ENCODE results near the gene AMER1.
A peak's percentile ranks its signal among the peaks of the same experiment; 100 is the strongest.

AMER1 gene

DNA sequence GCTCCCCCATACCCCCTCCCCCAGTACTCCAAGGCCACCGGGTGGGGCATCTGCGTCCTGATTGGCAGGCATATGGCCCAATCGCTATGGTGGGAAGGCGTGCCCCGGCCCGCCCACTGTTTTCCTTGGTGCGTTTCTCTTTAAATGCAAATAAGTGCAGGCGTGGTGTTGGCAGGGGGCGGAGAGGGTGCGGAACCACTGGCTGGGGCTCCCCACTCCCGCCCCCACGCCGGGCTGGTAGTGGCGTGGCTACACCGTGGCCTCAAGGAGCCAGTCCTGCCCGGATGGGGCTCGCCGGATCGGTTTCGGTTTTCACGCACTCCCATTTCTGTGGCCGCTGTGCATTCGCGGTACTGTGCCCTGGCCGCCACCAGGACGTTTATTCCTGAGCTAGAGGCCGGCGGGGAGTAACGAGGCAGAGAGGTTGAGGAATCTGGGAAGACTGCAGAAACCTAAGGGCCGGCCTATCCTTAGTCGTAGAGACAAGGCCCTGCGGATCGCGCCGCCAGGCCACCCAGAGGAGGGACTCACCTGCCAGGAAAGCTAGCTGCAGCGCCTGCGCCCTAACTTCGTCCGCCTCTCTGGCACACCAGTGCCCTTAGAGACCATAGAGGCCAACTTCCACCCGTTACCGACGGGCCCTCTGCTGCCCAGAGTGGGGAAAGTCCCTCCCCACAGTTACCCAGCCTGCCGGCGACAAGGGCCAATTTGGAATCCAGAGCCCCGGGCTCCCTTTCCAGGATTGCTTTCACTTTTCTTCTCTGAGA is 410 bp upstream of the AMER1 start:
- TF ChIP-seq, protein P1, sequence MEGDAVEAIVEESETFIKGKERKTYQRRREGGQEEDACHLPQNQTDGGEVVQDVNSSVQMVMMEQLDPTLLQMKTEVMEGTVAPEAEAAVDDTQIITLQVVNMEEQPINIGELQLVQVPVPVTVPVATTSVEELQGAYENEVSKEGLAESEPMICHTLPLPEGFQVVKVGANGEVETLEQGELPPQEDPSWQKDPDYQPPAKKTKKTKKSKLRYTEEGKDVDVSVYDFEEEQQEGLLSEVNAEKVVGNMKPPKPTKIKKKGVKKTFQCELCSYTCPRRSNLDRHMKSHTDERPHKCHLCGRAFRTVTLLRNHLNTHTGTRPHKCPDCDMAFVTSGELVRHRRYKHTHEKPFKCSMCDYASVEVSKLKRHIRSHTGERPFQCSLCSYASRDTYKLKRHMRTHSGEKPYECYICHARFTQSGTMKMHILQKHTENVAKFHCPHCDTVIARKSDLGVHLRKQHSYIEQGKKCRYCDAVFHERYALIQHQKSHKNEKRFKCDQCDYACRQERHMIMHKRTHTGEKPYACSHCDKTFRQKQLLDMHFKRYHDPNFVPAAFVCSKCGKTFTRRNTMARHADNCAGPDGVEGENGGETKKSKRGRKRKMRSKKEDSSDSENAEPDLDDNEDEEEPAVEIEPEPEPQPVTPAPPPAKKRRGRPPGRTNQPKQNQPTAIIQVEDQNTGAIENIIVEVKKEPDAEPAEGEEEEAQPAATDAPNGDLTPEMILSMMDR (IDR thresholded peaks at IDR 0.05; ENCODE audit: low read length): peak; percentile 15; the same call in 1 of the 2 replicates
- TF ChIP-seq EZH2 (IDR thresholded peaks at IDR 0.05; ENCODE audit: borderline replicate concordance, low read length): no peak
- Histone ChIP-seq H3K79me2 (ENCODE audit: insufficient read depth, low read length) (no peaks in the 10 kb centered on the region), H3K9me3 (ENCODE audit: low read length) (no peaks in the 10 kb centered on the region), H3K9ac (ENCODE audit: low read length) (peak overlapping the region; percentile 81), H2AFZ (ENCODE audit: low read length) (0 out of 2 replicates have a peak overlapping the region, but pooled peaks have one; percentile 29), H3K27me3 (ENCODE audit: insufficient read depth, low read length) (no peaks in the 10 kb centered on the region), H3F3A (ENCODE audit: insufficient read depth, low read length) (no peaks in the 10 kb centered on the region), H3K27ac (ENCODE audit: low read depth, low read length, poor library complexity, severe bottlenecking) (peak overlapping the region; percentile 63), H3K9me2 (ENCODE audit: low read depth, low read length) (no peaks in the 10 kb centered on the region), H3K4me2 (ENCODE audit: low read length) (peak overlapping the region; percentile 77), H3K4me3 (ENCODE audit: low read depth, low read length, poor library complexity, severe bottlenecking) (peak overlapping the region; percentile 89), H4K20me1 (ENCODE audit: insufficient read depth, low read length) (no peaks in the 10 kb centered on the region), H3K4me1 (ENCODE audit: insufficient read depth, low read length, severe bottlenecking) (peaks cover 36% of the 10 kb centered on the region), H3K36me3 (ENCODE audit: insufficient read depth, low read length) (no peaks in the 10 kb centered on the region)

DNA sequence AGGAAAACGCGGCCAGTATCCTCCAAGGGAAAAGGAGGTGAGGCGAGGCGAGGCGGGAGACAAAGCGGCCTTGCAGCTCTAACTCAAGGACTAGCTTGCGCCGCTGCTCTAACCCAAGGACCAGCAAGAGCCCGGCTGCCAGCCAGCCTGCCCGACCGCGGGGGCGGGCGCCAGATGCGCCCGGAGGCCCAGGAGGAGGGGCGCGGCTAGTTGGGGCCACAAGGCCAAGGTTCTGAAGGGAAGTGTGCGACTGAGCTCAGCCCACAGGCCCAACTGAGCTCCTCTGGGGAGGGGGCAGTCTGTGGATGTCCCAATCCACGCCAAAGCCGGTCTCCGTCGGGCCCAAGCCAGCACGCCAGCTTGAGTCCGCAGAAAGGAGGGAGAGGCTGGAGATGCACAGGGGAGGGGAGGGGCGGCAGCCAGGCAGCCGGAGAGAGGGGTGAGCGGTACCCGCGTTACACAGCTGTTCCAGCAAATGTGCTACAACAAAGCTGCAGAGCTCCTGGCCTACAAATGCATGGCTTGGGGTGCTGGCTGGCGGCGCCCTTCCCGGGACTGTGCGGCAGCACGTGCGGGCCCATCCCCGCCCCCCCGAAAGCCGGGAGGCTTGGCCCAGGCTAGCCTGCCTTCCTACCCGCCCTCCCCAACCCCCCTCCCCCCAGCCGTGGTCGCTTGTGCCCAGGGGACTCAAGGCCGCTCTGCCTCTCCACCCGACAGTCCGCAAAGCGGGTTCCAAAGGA is 637 bp downstream of the AMER1 start:
- peak overlapping the region; percentile 78 for H3K4me2 ChIP-seq (ENCODE audit: low read length)

DNA sequence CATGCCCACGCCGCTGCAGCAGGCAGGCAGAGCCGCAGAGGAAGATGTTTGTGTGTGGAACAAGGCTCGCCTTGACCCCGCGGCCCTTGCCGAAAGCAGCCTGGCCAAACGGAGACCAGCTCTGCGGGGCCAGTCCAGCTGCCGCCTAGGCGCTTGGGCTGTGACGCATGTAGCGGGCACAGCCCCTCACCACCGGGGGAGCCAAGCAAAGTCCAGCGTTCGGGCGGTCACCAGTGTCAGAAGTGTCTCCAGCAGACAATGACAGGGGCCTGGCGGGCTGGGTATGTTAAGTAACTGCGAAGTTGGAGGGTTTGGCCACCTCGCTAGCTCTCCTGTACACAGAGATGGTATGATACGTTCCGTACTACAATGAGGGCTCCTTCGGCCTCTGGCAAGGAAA is 1.3 kb downstream of the AMER1 start:
- no peaks in the 10 kb centered on the region for H3K27me3 ChIP-seq (ENCODE audit: insufficient read depth, low read length)
- H2AFZ ChIP-seq (ENCODE audit: low read length): no peak overlapping the region

More for the DNA sequence above, 637 bp downstream of the AMER1 start:
- no peaks in the 10 kb centered on the region for H4K20me1 ChIP-seq (ENCODE audit: insufficient read depth, low read length)
- peak overlapping the region; percentile 81 for H3K9ac ChIP-seq (ENCODE audit: low read length)
- no peak overlapping the region for H3K27ac ChIP-seq (ENCODE audit: low read depth, low read length, poor library complexity, severe bottlenecking)
- TF ChIP-seq, protein P1 (IDR thresholded peaks at IDR 0.05; ENCODE audit: low read length): no peak
- TF ChIP-seq EZH2 (IDR thresholded peaks at IDR 0.05; ENCODE audit: borderline replicate concordance, low read length): no peak
- no peaks in the 10 kb centered on the region for H3K9me3 ChIP-seq (ENCODE audit: low read length)
- no peak overlapping the region for H2AFZ ChIP-seq (ENCODE audit: low read length)
- peak overlapping the region; percentile 89 for H3K4me3 ChIP-seq (ENCODE audit: low read depth, low read length, poor library complexity, severe bottlenecking)
- no peaks in the 10 kb centered on the region for H3K9me2 ChIP-seq (ENCODE audit: low read depth, low read length)
- no peaks in the 10 kb centered on the region for H3F3A ChIP-seq (ENCODE audit: insufficient read depth, low read length)
- H3K27me3 ChIP-seq (ENCODE audit: insufficient read depth, low read length): no peaks in the 10 kb centered on the region
- no peaks in the 10 kb centered on the region for H3K79me2 ChIP-seq (ENCODE audit: insufficient read depth, low read length)
- H3K36me3 ChIP-seq (ENCODE audit: insufficient read depth, low read length): no peaks in the 10 kb centered on the region
- H3K4me1 ChIP-seq (ENCODE audit: insufficient read depth, low read length, severe bottlenecking): peaks cover 36% of the 10 kb centered on the region

More for the DNA sequence above, 1.3 kb downstream of the AMER1 start:
- Histone ChIP-seq H3K36me3 (ENCODE audit: insufficient read depth, low read length) (no peaks in the 10 kb centered on the region), H3K9me2 (ENCODE audit: low read depth, low read length) (no peaks in the 10 kb centered on the region), H3K9me3 (ENCODE audit: low read length) (no peaks in the 10 kb centered on the region), H4K20me1 (ENCODE audit: insufficient read depth, low read length) (no peaks in the 10 kb centered on the region), H3F3A (ENCODE audit: insufficient read depth, low read length) (no peaks in the 10 kb centered on the region), H3K4me1 (ENCODE audit: insufficient read depth, low read length, severe bottlenecking) (peaks cover 36% of the 10 kb centered on the region), H3K27ac (ENCODE audit: low read depth, low read length, poor library complexity, severe bottlenecking) (no peak overlapping the region), H3K79me2 (ENCODE audit: insufficient read depth, low read length) (no peaks in the 10 kb centered on the region), H3K4me2 (ENCODE audit: low read length) (peak overlapping the region; percentile 78), H3K9ac (ENCODE audit: low read length) (peak overlapping the region; percentile 64), H3K4me3 (ENCODE audit: low read depth, low read length, poor library complexity, severe bottlenecking) (peak overlapping the region; percentile 89)
- TF ChIP-seq, protein P1 (IDR thresholded peaks at IDR 0.05; ENCODE audit: low read length): no peak
- TF ChIP-seq EZH2 (IDR thresholded peaks at IDR 0.05; ENCODE audit: borderline replicate concordance, low read length): no peak

All from OCI-LY1 (cell line).